SK-N-MC (cell line): ENCODE data around the gene SLC1A2.

Experiments
- EZH2 ChIP-seq: fragments of 200-600 bp; sonication (generic); IDR thresholded peaks from one replicate; pipeline ENCODE4 v1.6.1; 2017; ENCODE audit warnings: antibody characterized with exemption
- FOXP2 ChIP-seq: optimal IDR thresholded peaks from 2 replicates; pipeline ENCODE3; 2011; ENCODE audit warnings: mild to moderate bottlenecking, moderate library complexity; ENCODE audit not compliant: insufficient read depth; ENCODE audit errors: extremely low read length, control extremely low read depth
- POLR2AphosphoS5 ChIP-seq: IDR thresholded peaks from 2 replicates; pipeline ENCODE4 v1.6.1; 2012; ENCODE audit warnings: mild to moderate bottlenecking, low read depth, low read length, borderline replicate concordance

- TF ChIP-seq POLR2AphosphoS5 (no peak), EZH2 (no peak), FOXP2 (no peak)
These were observed 94.4 kb downstream of the SLC1A2 start for GRCh38 chr11:35324981-35325380.
